K562 (cell line): ENCODE data around the gene ANKRD7. TPM values are rescaled to one million over a fixed set of nuclear protein-coding genes. Genes with fewer than 3 reads are reported as not detected.

ENCODE experiments used
- ATAC-seq: fragments of 200-7000 bp; cut with Tn5 transposase; 3 replicates; pipeline ENCODE4 v1.9.1; 2020; ENCODE audit warnings: moderate library complexity
- BruUV-seq: library from RNA; stranded (reverse); fragments of 400-500 nt; replicated peaks from 2 replicates; lab custom pipeline; 2021; lab: Mats Ljungman, UMichigan
- CTCF ChIA-PET: fragments of 300-600 bp; formaldehyde crosslinking; extraction: SDS; loops from one replicate; lab custom pipeline; 2021; ENCODE audit warnings: low intra/inter-chr PET ratio; lab: Yijun Ruan, JAX
- POLR2A ChIA-PET: fragments of 300-600, 350-650 bp; sonication (Branson Sonifier 250); formaldehyde crosslinking; extraction: SDS; loops from one replicate; lab custom pipeline; 2021; ENCODE audit warnings: antibody characterized with exemption, inconsistent platforms; lab: Yijun Ruan, JAX
- DNase-seq, 4 experiments: peaks; one replicate each; pipeline versions ENCODE4 v3.0.0 to v3.0.0-alpha.2; 2011 to 2018; ENCODE audit warnings: low spot score in 3 of 4, mixed read lengths in 3 of 4; ENCODE audit errors: extremely low read depth in 1 of 4
- FAIRE-seq: peaks from 2 replicates; lab custom pipeline; 2011; peaks lifted over from hg19 to GRCh38; lab: Jason Lieb, UNC
- H2AFZ ChIP-seq: 2 replicates; pipeline ENCODE4 v1.6.0; 2011; ENCODE audit warnings: low read depth, low read length, control low read depth, inconsistent platforms
- H3K27ac ChIP-seq: fragments of 200-600 bp; 3 replicates; pipeline ENCODE4 v1.8.0; 2011; ENCODE audit warnings: low read depth, mild to moderate bottlenecking, control low read depth, inconsistent platforms, low read length, moderate library complexity, mixed read lengths; ENCODE audit errors: extremely low read depth
- H3K27me3 ChIP-seq, 2 experiments: fragments of 300-600 bp in 1 of 2; 2 replicates in 1 of 2; 3 replicates in 1 of 2; pipeline versions ENCODE4 v1.6.0 to v1.8.0; 2011; ENCODE audit warnings: inconsistent platforms in 2 of 2, low read length in 2 of 2, mild to moderate bottlenecking in 1 of 2, mixed read lengths in 1 of 2, moderate library complexity in 1 of 2; ENCODE audit not compliant: control insufficient read depth in 2 of 2, insufficient read depth in 2 of 2
- H3K36me3 ChIP-seq: fragments of 300-600 bp; 3 replicates; pipeline ENCODE4 v1.8.0; 2011; ENCODE audit warnings: mild to moderate bottlenecking, low read length, inconsistent platforms; ENCODE audit not compliant: control insufficient read depth, insufficient read depth
- H3K4me1 ChIP-seq, 2 experiments: fragments of 200-600 bp in 1 of 2; replicated peaks in 1 of 2; 2 replicates in 1 of 2; 3 replicates in 1 of 2; pipeline versions ENCODE4 v1.5.1 to v1.8.0; 2011; ENCODE audit warnings: inconsistent platforms in 2 of 2, low read length in 2 of 2, mild to moderate bottlenecking in 1 of 2, mixed read lengths in 1 of 2, moderate library complexity in 1 of 2; ENCODE audit not compliant: control insufficient read depth in 2 of 2, insufficient read depth in 2 of 2
- H3K4me2 ChIP-seq: 2 replicates; pipeline ENCODE4 v1.6.1; 2011; ENCODE audit warnings: low read length, control low read depth, inconsistent platforms, mixed read lengths; ENCODE audit not compliant: insufficient read depth
- H3K4me3 ChIP-seq: fragments of 200-600 bp; sonication (generic), shearing (Covaris generic); 2 replicates; pipeline ENCODE4 v1.5.1; 2016; ENCODE audit warnings: control low read depth, inconsistent platforms
- H3K79me2 ChIP-seq: fragments of 200-600 bp; 3 replicates; pipeline ENCODE4 v1.8.0; 2011; ENCODE audit warnings: low read length, inconsistent platforms; ENCODE audit not compliant: control insufficient read depth, insufficient read depth
- H3K9ac ChIP-seq, 2 experiments: 2 replicates each; pipeline versions ENCODE4 v1.6.0 to v1.6.1; 2011; ENCODE audit warnings: low read depth in 2 of 2, low read length in 2 of 2, control low read depth in 1 of 2, inconsistent platforms in 1 of 2, mild to moderate bottlenecking in 1 of 2, mixed read lengths in 1 of 2; ENCODE audit not compliant: insufficient read depth in 1 of 2
- H3K9me1 ChIP-seq: one replicate; pipeline ENCODE4 v1.6.0; 2011; ENCODE audit warnings: inconsistent platforms, mild to moderate bottlenecking, low read length, moderate library complexity; ENCODE audit not compliant: control insufficient read depth, insufficient read depth
- H3K9me3 ChIP-seq: replicated peaks from 2 replicates; pipeline ENCODE4 v1.5.1; 2011; ENCODE audit warnings: low read depth, low read length, inconsistent platforms; ENCODE audit not compliant: control insufficient read depth, insufficient read depth
- H4K20me1 ChIP-seq: replicated peaks from 2 replicates; pipeline ENCODE4 v1.6.1; 2011; ENCODE audit warnings: low read length, inconsistent platforms, mixed read lengths; ENCODE audit not compliant: control insufficient read depth, insufficient read depth
- CEBPG ChIP-seq, 3 experiments: fragments of 200-800 bp in 1 of 3; sonication (Bioruptor generic) in 1 of 3; sonication (generic) in 1 of 3; formaldehyde crosslinking in 1 of 3; IDR thresholded peaks in 2 of 3; conservative IDR thresholded peaks in 1 of 3; 2 replicates each; pipeline versions ENCODE4 v1.6.1 to v1.8.0; 2016 to 2022; ENCODE audit warnings: missing compliant biosample characterization in 2 of 3, missing genetic modification characterization in 2 of 3, mild to moderate bottlenecking in 1 of 3, missing genetic modification reagents in 1 of 3
- HEY1 ChIP-seq: fragments of 250-450 bp; sonication (Bioruptor Pico); IDR thresholded peaks from 2 replicates; pipeline ENCODE4 v1.5.0; 2020; ENCODE audit warnings: mild to moderate bottlenecking, moderate library complexity, borderline replicate concordance
- MAX ChIP-seq: sonication (generic); formaldehyde crosslinking; IDR thresholded peaks from 2 replicates; pipeline ENCODE4 v1.9.0; 2022; ENCODE audit warnings: mild to moderate bottlenecking, missing genetic modification reagents
- MECOM ChIP-seq: fragments of 250-450 bp; sonication (Bioruptor Pico); IDR thresholded peaks from 2 replicates; pipeline ENCODE4 v1.8.0; 2022; ENCODE audit warnings: inconsistent platforms
- NFRKB ChIP-seq: fragments of 450-650 bp; IDR thresholded peaks from 2 replicates; pipeline ENCODE4 v1.6.1; 2016; ENCODE audit warnings: low read depth
- PATZ1 ChIP-seq: fragments of 250-450 bp; sonication (Bioruptor Pico); IDR thresholded peaks from 2 replicates; pipeline ENCODE4 v1.5.0; 2020; ENCODE audit warnings: mild to moderate bottlenecking, borderline replicate concordance
- PTBP1 ChIP-seq: fragments of 200-400 bp; formaldehyde crosslinking; IDR thresholded peaks from 2 replicates; pipeline ENCODE4 v1.6.1; 2017; ENCODE audit warnings: low read depth, low read length
- SMAD2 ChIP-seq: fragments of 150-350 bp; IDR thresholded peaks from 2 replicates; pipeline ENCODE4 v1.6.1; 2014; ENCODE audit warnings: low read depth, mild to moderate bottlenecking, low read length
- SMARCA5 ChIP-seq: fragments of 450-650 bp; IDR thresholded peaks from 2 replicates; pipeline ENCODE4 v1.6.1; 2016
- SOX6 ChIP-seq: fragments of 450-650 bp; IDR thresholded peaks from 2 replicates; pipeline ENCODE4 v1.6.1; 2014; ENCODE audit warnings: mild to moderate bottlenecking
- ZNF253 ChIP-seq: fragments of 250-450 bp; sonication (Bioruptor Pico); conservative IDR thresholded peaks from 2 replicates; pipeline ENCODE4 v1.6.1; 2021; ENCODE audit warnings: mild to moderate bottlenecking
- ZNF586 ChIP-seq: fragments of 450-650 bp; formaldehyde crosslinking; conservative IDR thresholded peaks from 2 replicates; pipeline ENCODE4 v1.4.0; 2020; ENCODE audit warnings: mild to moderate bottlenecking, moderate library complexity
- WGBS: fragments of 100-300 bp; shearing (Covaris generic); methylation state at CpG from one replicate; pipeline ENCODE4 v1.1.6; 2016; ENCODE audit warnings: low coverage, mixed read lengths; ENCODE audit not compliant: insufficient coverage; ENCODE audit errors: missing lambda C conversion rate; 5-methylcytosine and 5-hydroxymethylcytosine counted together
- in situ Hi-C: fragments of 300-500 bp; cut with MboI; formaldehyde crosslinking; loops from 4 replicates; pipeline ENCODE4 v1.15.0; 2018; ENCODE audit warnings: inconsistent platforms, mixed read lengths
- intact Hi-C: fragments of 100-400 bp; cut with micrococcal nuclease; formaldehyde crosslinking; loops from 2 replicates; pipeline ENCODE4 v1.14.2; 2022
- polyA plus RNA-seq, 8 experiments: library from polyadenylated mRNA; depleted of rRNA in 4 of 8; stranded (reverse) in 5 of 8; unstranded in 3 of 8; fragments of >200 nt; fragmentation: Nextera tagmentation in 2 of 8; fragmentation: Illumina TruSeq in 1 of 8; extraction: Ambion mirVana in 2 of 8; extraction: Trizol in 1 of 8; gene quantifications; 2 replicates each; pipeline versions ENCODE4 v1.2.1 to v1.2.3, GENCODE V29; 2011 to 2014; ENCODE audit warnings: inconsistent platforms in 1 of 8, missing spikeins in 1 of 8
- total RNA-seq, 7 experiments: library from RNA; depleted of rRNA in 6 of 7; stranded (reverse); fragments of >200 nt in 6 of 7; fragmentation: Illumina TruSeq in 2 of 7; extraction: Trizol in 2 of 7; gene quantifications; 2 replicates each; pipeline versions ENCODE4 v1.2.1 to v1.2.3, GENCODE V29; 2011 to 2021; ENCODE audit warnings: low replicate concordance in 1 of 7

The ANKRD7 gene
- total and polyA plus RNA-seq, 9 of the 15 experiments (the other 6 are each of a cell fraction or from before 2014, with no cell fraction given): 0.33 TPM; not detected in 8

- H3K4me1 ChIP-seq: peaks cover 5 to 15% of the 10 kb centered on the region in 2 experiments
- H3K4me2 ChIP-seq: no peak overlapping the region; the same call in 1 of the 2 replicates
- H3K27ac ChIP-seq: no peak overlapping the region
- ATAC-seq (peak; percentile 65), FAIRE-seq (no peak), DNase-seq (no peak)
- peaks cover 2 to 10% of the 10 kb centered on the region in 2 experiments; a peak in 3 of 5 replicates for H3K27me3 ChIP-seq
- no peak overlapping the region for H3K4me3 ChIP-seq
- POLR2A ChIA-PET: interaction anchor here (0.7 to 1.2 kb wide), 3 partner anchors 12 to 708 kb away, joined by 3 read pairs; no protein-coding TSS in a partner anchor
- no peaks in the 10 kb centered on the region for H3K79me2 ChIP-seq
- intact Hi-C loops (no loop called here), in situ Hi-C loops (no loop called here)
- no peak overlapping the region for H2AFZ ChIP-seq
- H3K9me1 ChIP-seq: no peaks in the 10 kb centered on the region
- CTCF ChIA-PET: interaction anchor here (0.5 kb wide), 1 partner anchor 15 kb away, joined by 4 read pairs; no protein-coding TSS in a partner anchor
- H3K9me3 ChIP-seq: no peaks in the 10 kb centered on the region
- no peak overlapping the region for H3K9ac ChIP-seq
- BruUV-seq: no TSS peak
- no peaks in the 10 kb centered on the region for H3K36me3 ChIP-seq
- H4K20me1 ChIP-seq: no peaks in the 10 kb centered on the region
- 15% methylated on average over 8 of the region's 8 CpGs for WGBS
- TF ChIP-seq MAX (CRISPR knock-in tag) (no peak), SMARCA5 (no peak), NFRKB (peak; percentile 54; the same call in 1 of the 2 replicates), HEY1 (no peak), CEBPG (CRISPR knock-in tag; IDR thresholded peaks at IDR 0.05) (peak; percentile 92), CEBPG (tag; conservative IDR thresholded peaks at IDR 0.05 in 1 of 2, IDR thresholded peaks at IDR 0.05 in 1 of 2) (peak; percentile 89 to 97), MECOM (CRISPR knock-in tag) (peak; percentile 69), PTBP1 (no peak), SOX6 (peak; percentile 52; the same call in 1 of the 2 replicates), SMAD2 (no peak), PATZ1 (CRISPR knock-in tag) (peak; percentile 14; the same call in 1 of the 2 replicates), ZNF586 (CRISPR knock-in tag) (peak; percentile 81), ZNF253 (CRISPR knock-in tag) (no peak)
Observed at GRCh38 chr7:118218413-118219156, 5.9 kb upstream of the ANKRD7 start.
